GM20431 (cell line): ENCODE measurements around the gene NCOA5.

ENCODE experiments used
- in situ Hi-C: fragments of 300-500 bp; cut with MseI, MboI; formaldehyde crosslinking; loops from one replicate; pipeline ENCODE4 v1.15.0; 2020; ENCODE audit warnings: low sequenced_read_pairs; ENCODE audit not compliant: unreplicated experiment

The NCOA5 gene

GRCh38 chr20:46049190-46049589, 40.6 kb downstream of the NCOA5 start:
- in situ Hi-C loops: no loop called here

- in situ Hi-C loops: no loop called here
Observed at GRCh38 chr20:46047821-46048220, 41.9 kb downstream of the NCOA5 start.

GRCh38 chr20:46046588-46047310, 43.0 kb downstream of the NCOA5 start:
- in situ Hi-C loops: no loop called here

- in situ Hi-C loops: no loop called here
Observed at GRCh38 chr20:46044896-46045295, 44.9 kb downstream of the NCOA5 start.

- in situ Hi-C loops: no loop called here
Observed at GRCh38 chr20:46043556-46043955, 46.2 kb downstream of the NCOA5 start.

GRCh38 chr20:46040902-46041535, 48.7 kb downstream of the NCOA5 start:
- in situ Hi-C loops: no loop called here

- in situ Hi-C loops: no loop called here
Observed at GRCh38 chr20:46037036-46037435, 52.7 kb downstream of the NCOA5 start.

- in situ Hi-C loops: no loop called here
Observed at GRCh38 chr20:46036370-46036769, 53.4 kb downstream of the NCOA5 start.

- in situ Hi-C loops: no loop called here
Observed at GRCh38 chr20:46035713-46036112, 54.0 kb downstream of the NCOA5 start.

- in situ Hi-C loops: no loop called here
Observed at GRCh38 chr20:46035253-46035652, 54.5 kb downstream of the NCOA5 start.

GRCh38 chr20:46034039-46034438, 55.7 kb downstream of the NCOA5 start:
- in situ Hi-C loops: no loop called here

- in situ Hi-C loops: no loop called here
Observed at GRCh38 chr20:46031701-46032254, 58.0 kb downstream of the NCOA5 start.

GRCh38 chr20:46031014-46031569, 58.7 kb downstream of the NCOA5 start:
- in situ Hi-C loops: no loop called here

GRCh38 chr20:46030284-46031013, 59.3 kb downstream of the NCOA5 start:
- in situ Hi-C loops: no loop called here

GRCh38 chr20:46028772-46029371, 60.9 kb downstream of the NCOA5 start, which contains the start of gene SLC12A5:
Gene SLC12A5, plus strand, starts transcription at chr20:46029215. Its CDS starts 130 bp downstream, at chr20:46029345.
- in situ Hi-C loops: no loop called here

GRCh38 chr20:46028110-46028509, 61.7 kb downstream of the NCOA5 start:
- in situ Hi-C loops: no loop called here

- in situ Hi-C loops: no loop called here
Observed at GRCh38 chr20:46027245-46027853, 62.4 kb downstream of the NCOA5 start.

GRCh38 chr20:46025376-46025783, 64.4 kb downstream of the NCOA5 start:
- in situ Hi-C loops: no loop called here

- in situ Hi-C loops: no loop called here
Observed at GRCh38 chr20:46023999-46024398, 65.8 kb downstream of the NCOA5 start.

- in situ Hi-C loops: no loop called here
Observed at GRCh38 chr20:46023148-46023484, 66.6 kb downstream of the NCOA5 start.
